GM21619 (cell line): Measurements from ENCODE around the gene PUM1.

Source experiments
- ATAC-seq: cut with Tn5 transposase; IDR thresholded peaks from one replicate; pipeline ENCODE4 v1.9.1; 2021; ENCODE audit not compliant: unreplicated experiment

The PUM1 gene

DNA sequence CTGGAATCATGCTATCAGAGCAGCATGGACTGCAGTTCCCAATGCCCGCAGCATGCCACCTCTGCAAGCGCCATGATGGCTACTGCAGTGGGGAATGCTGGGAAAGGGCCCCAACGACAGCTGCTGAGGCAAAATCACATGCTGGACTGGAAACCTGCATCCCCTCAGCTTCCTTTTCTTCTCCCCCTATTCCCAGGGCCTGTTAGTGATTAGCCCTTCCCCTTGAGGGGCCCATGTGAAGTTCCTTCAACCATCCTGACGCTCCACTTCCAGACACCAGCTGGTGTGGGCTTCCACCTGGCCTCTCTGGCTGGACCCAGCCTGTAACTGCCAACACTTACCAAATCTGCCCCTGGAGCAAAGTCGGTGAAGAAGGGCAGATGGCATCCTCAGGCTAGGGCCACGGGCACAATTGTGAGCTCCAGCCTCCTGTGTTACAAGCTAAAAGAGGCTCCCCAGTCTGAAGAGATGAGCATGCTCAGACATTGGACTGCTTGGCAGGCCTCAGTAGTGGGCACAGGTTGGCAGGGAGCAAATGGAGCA lies 134.8 kb downstream of the PUM1 start:
- ATAC-seq = no peak

DNA sequence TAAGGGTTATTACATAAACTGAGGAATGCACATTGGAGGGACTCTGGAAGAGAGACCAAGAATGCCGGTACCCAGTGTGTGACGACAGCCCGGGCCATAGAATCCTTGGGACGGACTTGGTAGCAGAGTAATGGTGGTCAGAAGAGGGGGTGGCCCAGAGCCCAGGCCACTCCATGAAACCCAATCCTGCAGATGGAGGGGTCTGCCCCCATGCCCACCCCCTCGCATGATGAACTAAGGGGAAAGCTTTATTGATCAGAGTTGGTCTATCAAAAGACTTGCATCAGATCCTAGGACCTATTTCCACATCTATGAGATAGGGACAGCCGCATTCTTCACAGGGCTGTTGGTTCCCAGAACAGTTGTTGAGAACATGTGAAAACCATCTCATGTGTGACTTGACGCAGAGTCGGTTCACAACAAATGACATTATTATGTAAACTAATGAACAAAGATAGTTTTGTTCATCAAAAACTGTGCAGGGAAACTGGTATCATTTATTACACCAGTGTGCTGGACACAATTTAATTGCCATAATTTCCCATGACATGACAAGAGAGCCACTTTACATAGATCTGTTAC lies 135.5 kb downstream of the PUM1 start:
- ATAC-seq = no peak

DNA sequence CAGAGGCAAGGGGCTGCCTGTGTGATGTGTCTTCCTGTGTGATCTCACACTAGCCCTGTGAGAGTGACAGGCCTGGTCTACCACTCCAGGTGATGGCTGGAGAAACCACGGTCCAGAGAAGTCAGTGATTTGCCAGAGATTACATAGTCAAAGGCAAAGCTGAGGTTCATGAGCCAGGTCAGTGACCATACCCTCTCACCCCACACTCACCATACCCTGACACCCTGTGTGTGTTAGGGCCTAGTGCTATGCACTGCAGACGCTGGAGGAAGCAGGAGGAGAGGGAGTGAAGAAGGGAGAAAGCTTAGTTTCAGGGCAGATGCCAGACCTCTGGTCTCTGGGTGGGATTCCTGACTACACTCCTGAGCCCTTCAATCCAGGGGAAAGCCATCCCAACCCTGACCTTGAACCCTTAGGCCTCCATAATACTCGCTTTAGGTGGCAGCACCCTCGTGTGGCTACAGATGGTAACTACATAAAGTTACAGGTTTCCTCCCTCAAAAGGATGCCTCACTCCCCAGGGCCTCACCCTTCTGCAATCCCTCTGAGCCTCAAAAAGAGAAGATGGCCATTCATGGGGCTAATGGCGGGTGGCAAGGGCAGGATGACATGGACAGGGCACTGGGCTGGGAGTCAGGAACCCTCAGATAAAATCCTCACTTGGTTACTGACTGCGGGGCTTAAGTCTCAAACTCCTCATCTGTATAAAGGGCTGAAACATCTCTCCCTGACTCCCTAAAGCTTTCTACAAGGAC lies 136.2 kb downstream of the PUM1 start:
- no peak for ATAC-seq

DNA sequence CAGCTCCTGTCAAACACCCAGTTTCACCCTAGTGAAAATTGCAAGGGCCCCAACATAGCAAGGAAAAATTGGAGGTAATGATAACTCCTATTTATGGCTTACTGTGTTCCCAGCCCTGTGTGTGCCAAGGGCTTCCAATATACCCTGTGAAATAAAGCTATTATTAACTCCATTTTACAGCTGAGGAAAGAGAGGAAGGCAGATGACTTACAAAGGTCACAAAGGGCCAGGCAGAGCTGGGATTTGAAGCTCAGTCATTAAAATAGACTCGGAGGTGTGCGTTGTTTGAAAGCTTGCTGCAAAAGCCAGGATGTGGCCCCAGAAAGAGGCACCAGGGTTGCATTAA lies 136.8 kb downstream of the PUM1 start:
- no peak for ATAC-seq

DNA sequence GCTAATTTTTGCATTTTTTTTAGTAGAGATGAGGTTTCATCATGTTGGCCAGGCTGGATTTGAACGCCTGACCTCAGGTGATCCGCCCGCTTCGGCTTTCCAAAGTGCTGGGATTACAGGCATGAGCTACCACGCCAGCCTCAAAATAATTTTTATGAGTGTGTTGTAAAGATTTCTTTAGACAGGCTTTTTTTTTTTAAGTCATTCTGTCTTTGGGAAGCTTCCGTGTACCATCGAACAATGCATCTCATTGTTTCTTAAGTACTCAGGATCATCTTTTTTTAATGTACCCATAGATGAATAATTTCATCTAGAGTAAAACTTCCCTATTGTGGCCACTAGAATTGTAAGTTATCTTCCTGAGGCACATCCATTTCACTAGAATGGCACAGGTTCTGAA lies 137.3 kb downstream of the PUM1 start:
- no peak for ATAC-seq

GRCh38 chr1:30927448-30927847 lies 138.1 kb downstream of the PUM1 start:
- no peak for ATAC-seq

GRCh38 chr1:30923597-30923996 lies 141.9 kb downstream of the PUM1 start:
- ATAC-seq = no peak

DNA sequence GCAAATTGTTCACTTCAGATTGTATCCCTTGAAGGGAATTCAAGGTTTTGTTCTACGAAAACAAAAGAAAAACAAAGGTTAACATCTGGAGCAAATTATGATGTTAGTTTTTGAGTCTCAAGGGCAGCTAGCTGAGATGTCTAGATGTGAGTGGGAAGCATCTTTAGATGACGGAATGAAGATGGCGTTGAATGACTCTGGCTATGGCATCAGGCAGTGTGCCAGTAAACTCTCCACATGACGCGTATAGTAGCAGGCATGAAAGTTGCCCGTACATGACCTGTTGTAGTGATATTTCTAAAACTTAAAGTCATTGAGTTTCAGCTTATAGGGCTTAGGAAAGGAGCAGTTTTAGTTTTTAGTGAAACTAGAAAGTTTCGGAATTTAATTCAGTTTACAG lies 144.7 kb downstream of the PUM1 start:
- no peak for ATAC-seq

DNA sequence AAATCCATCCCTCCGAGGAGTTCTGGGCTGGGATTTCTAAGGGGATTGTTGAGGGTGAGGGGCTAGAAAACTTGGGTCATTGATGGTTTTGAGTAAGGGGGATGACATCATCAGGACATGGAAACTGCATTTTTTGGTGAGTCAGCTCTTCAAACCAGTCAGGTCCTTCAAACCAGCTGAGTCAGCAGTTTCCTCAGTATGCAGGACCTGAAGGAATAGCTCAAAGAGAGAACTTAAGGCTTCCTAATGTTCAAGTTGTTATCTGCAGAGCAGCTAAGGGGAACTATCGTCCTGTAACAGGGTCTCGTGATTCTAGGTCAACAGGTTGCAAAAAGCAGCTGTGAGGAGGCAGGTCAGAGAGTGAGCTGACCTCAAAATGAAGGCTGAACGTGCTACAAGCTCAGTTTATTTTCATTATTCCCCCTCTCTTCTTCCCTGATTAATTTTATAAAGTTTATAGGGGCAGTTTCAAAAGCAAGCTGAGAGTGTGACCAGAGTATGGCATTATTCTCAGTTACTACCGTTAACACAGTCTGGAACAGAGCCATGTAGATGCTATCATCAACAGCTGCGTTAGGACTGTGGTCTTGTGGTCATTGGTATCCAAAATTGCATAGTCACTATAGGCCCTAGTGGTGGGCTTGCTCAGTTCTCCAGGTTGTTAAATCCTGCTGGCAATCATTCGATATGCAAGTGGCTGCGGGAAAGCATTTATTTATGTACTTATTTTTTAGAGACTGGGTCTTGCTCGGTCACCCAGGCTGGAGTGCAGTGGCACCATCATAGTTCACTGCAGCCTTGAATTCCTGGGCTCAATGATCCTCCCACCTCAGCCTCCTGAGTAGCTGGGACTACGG lies 146.3 kb downstream of the PUM1 start:
- ATAC-seq = no peak

GRCh38 chr1:30916296-30916695 lies 149.2 kb downstream of the PUM1 start:
- no peak for ATAC-seq

GRCh38 chr1:30915491-30916230 lies 149.9 kb downstream of the PUM1 start:
- ATAC-seq = no peak

GRCh38 chr1:30914931-30915330 lies 150.6 kb downstream of the PUM1 start:
- ATAC-seq = no peak

DNA sequence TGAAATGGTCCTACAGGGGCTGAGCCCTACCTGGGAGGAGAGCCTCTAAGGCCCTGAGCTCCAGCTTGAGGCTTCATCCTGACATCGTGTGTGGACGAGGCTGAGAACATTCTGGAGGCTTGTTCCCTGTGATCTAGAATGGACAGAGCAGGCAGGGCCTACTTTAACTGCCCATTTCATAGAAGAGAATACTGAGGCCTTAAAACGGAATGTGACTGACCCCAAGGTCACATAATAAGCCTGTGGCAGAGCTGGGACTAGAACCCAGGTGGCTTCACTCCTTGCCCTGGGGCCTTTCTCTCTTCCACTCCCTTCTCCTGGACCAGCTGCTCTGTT lies 151.0 kb downstream of the PUM1 start:
- ATAC-seq = no peak

DNA sequence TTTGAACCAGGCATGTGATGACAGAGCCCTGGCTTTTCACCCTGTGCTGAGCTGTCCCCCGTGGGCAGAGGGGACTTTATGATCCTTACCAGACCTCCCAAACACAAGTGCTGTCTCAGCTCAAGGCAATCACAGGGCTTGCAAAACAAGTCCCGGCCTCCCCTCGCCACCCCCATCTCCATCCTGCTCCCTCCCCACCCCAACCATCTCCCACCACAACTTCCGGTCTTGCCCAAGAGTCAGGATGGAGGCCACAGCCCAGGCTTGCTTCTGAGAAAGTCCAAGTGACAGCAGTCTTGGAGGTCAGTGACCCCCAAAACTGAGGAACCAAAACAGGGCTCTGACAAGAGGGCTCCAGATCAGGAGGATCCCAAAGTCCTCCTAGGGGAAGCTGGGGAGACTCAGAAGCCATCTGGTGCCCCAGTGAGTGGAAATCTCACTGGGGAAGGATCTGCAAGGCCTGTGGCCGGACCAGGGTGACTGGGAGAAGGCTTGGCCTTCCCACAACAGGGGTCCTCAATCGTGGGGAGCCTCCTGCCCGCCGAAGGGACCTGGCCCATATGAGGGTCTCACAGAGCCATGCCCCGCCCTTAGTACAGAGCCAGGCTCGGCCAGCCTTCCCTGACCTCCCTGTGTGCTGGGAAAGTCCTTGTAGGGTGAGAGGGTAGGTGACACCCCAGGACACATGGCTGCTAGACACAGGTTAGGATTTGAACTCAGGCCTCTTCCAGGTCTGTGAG lies 152.4 kb downstream of the PUM1 start:
- ATAC-seq = no peak

GRCh38 chr1:30912224-30912623 lies 153.3 kb downstream of the PUM1 start:
- no peak for ATAC-seq

DNA sequence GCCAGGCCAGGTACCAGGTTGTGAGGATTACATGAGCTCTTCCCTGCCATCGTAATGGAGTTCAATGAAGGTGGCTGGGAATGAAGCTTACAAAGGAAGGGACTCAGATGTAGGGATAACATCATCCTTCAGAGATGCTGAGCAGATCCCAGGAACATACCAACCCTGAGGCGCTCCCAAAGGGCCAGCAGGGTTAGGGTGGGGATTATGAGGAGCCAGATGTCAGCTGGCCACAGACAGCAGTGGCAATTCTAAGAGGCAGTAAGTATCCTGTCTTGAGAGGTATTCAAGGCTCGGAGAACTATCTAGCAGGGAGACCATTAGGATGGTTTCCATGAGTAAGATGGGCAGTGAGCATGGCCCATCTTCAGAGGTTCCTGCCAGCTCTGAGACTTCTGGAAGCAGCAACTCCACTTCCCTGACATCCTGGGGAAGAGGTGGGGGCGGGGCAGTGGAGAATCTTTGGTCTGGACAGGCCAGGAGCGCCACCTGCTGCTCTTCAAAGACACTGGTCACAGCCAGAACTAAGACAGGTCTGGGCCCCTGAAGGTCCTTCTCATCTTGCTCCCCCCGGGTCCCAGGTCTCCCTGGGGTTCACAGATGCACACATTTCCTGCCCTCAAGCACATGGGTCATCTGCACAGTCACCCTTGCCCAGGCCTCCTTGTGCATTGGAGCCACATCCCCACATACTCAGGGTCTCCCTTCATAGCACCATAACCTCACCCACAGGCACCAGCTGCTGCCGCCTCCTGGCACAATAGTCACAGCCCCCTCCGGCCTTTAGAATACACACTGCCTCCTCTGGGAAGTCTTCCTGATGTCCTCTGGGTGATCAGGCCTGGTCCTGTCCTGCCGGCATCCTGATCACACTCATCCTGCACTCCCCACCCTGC lies 154.2 kb downstream of the PUM1 start:
- ATAC-seq = no peak

GRCh38 chr1:30909365-30910068 lies 156.0 kb downstream of the PUM1 start:
- no peak for ATAC-seq

DNA sequence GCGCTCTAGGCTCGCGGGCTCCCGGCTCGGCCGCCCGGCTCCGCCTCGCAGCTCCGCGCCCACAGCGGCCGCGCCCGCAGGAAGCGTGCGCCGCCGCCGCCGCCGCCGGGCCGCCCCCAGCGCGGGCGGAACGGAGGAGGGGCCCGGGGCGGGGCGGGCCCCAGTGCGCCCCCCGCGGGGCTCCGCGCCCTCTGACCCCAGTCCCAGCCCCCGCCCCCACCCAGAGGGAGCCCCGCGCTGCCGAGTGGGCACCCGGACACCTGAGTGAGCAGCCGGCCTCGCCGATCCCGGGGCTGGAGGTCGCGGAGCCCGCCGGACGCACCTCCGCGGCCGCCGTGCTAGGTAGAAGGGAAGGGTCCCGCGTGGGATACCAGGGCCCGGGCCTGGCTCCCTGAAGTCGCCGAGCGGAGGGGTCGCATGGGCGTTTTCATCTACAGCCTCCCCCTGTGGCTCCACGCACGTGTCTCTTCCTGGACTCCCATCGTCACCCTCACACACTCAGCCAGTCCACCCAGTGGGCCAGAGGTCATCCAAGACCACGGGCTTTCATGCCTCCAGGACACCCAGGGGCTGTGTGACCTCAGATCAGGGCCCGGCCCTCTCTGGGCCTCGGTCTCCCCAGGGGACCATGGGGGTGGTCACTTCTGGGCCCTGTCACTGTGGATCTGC lies 156.7 kb downstream of the PUM1 start, which contains the start of gene SDC3:
Gene SDC3 (minus strand): TSS at position 63 of the 669 bp plus-strand sequence. CDS start 172 bp downstream, outside the sequence.
- no peak for ATAC-seq
